ENCODE data around the gene ZFYVE28. TPM values are rescaled to one million over a fixed set of nuclear protein-coding genes. Genes with fewer than 3 reads are reported as not detected.

The ZFYVE28 gene
- total and polyA plus RNA-seq, 12 donors, result 4.3 to 24.6 (median 16.0) TPM

DNA sequence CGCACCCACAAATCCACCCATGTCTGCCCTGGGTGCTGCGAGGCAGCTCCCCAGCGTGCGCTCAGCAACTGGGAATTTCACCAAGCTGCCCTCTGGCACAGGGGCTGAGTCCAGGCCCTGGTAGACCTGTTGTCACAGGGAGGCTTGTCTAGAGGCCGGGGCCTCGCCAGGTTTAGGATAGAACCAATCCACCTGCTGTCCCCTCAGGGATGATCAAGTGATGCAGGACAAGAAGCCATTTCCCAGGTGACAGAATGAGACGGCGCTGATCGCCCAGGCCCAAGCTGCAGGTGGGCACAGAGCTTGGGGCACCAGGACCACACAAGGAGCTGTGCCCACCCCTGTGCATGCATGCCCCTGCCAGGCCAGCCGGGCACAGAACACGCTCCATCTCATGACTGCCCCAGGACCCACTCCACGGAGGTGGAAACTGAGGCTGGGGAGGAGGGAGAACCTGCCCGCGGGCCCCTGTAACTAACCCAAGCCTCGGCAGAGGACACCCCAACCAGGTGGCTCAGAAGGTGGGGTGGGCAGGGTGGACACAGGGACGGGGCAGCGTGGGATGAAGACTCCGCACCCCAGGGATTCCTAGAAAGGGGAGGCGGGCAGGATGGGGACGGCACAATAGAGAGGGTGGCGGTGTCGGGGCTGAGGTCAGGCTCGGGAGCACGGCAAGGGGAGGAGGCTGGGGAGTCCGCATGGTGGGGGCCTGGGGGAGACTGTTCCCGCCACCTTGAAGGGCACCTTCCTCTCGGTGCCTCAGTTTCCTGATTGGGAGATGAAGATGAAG lies 78.0 kb downstream of the ZFYVE28 start:
- intact Hi-C loops (cut with DNase I), result no loop called here
- WGBS, 4 donors, result 93 to 96% (median 95%) methylated on average over 14 to 27 of the region's 27 CpGs
- TF ChIP-seq, protein P1, sequence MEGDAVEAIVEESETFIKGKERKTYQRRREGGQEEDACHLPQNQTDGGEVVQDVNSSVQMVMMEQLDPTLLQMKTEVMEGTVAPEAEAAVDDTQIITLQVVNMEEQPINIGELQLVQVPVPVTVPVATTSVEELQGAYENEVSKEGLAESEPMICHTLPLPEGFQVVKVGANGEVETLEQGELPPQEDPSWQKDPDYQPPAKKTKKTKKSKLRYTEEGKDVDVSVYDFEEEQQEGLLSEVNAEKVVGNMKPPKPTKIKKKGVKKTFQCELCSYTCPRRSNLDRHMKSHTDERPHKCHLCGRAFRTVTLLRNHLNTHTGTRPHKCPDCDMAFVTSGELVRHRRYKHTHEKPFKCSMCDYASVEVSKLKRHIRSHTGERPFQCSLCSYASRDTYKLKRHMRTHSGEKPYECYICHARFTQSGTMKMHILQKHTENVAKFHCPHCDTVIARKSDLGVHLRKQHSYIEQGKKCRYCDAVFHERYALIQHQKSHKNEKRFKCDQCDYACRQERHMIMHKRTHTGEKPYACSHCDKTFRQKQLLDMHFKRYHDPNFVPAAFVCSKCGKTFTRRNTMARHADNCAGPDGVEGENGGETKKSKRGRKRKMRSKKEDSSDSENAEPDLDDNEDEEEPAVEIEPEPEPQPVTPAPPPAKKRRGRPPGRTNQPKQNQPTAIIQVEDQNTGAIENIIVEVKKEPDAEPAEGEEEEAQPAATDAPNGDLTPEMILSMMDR (IDR thresholded peaks at IDR 0.05), result no peak
- no peak for TF ChIP-seq POLR2A (IDR thresholded peaks at IDR 0.05)
- Histone ChIP-seq H3K9me3 (replicated peaks in 1 of 3) (no peaks in the 10 kb centered on the region), H3K27ac (no peak overlapping the region), H3K27me3 (no peaks in the 10 kb centered on the region), H3K4me3 (no peak overlapping the region), H3K4me1 (replicated peaks in 1 of 2) (no peaks in the 10 kb centered on the region), H3K36me3 (replicated peaks in 1 of 2) (no peaks in the 10 kb centered on the region)
- peak in 1 of 7 donors; percentile 8 for DNase-seq

DNA sequence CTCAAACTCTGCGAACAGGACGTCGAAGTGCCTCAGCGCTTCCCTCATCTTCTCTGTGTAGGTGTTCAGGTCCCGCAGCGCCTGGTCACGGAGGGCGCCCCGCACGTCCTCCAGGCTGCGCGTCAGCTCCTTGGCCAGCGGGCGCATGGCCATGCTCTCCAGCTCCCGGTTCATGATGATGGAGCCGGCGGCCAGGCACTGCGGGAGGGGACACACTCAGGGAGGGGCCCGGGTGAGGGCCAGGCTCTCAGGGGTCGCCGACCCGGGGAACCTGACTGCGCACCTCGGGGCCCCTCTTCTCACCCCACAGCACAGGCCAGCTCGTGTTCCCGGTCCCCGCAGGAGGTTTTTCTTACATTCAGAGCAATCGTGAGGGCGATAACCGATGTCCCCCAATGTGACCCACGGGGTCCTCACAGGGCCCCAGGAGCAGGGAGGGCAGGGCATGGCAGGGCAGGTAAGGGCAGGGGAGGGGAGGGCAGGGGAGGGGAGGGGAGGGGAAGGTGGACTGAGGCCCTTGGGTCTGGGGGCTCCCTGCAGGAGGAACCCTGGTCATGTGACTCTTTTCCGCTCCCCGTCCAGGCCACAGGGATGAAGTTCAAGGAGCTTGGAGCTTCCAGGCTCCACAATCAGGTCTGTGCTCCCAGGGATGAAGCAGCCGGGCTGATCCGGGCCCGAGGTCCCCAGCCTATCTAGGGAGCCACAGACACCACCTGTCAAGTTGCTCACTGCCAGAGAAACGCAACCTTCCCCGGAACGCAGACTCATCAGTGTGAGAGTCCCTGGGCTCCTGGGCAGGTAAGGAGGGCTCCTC lies 78.8 kb downstream of the ZFYVE28 start:
- no peak for DNase-seq
- Histone ChIP-seq H3K9me3 (replicated peaks in 1 of 3) (no peaks in the 10 kb centered on the region), H3K36me3 (replicated peaks in 1 of 2) (no peaks in the 10 kb centered on the region), H3K27ac (no peak overlapping the region), H3K27me3 (no peaks in the 10 kb centered on the region), H3K4me1 (replicated peaks in 1 of 2) (no peaks in the 10 kb centered on the region), H3K4me3 (no peak overlapping the region)
- intact Hi-C loops (cut with DNase I), result no loop called here
- WGBS, 4 donors, result 86 to 92% (median 90%) methylated on average over 15 to 39 of the region's 39 CpGs
- TF ChIP-seq, protein P1 (IDR thresholded peaks at IDR 0.05), result no peak
- TF ChIP-seq POLR2A (IDR thresholded peaks at IDR 0.05), result no peak

DNA sequence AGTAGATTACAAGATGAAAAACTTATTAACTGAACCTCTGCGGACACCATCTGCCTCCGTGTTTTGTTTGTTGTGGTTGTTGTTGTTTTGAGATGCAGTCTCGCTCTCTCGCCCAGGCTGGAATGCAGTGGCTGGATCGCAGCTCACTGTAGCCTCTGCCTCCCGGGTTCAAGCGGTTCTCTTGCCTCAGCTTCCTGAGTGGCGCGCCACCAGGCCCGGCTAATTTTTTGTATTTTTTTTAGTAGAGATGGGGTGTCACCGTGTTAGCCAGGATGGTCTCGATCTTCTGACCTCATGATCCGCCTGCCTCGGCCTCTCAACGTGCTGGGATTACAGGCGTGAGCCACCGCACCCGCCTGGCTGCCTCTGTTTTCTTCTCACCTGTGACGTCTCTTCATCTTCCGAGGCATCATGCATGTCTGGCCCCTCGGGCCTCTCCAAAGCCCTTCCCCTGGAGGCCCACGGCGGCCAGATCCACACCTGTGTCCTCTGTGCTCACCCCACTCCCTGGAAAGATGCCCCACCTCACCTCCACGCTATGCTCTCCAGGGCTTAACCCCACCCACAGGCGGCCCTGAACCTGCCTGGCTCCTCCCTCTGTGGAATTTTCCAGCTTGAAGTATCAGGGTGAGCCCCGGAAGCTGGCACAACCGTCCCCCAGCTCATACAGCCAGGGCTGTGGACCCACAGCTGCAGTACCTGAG lies 79.5 kb downstream of the ZFYVE28 start:
- peak in 1 of 7 donors; percentile 38 for DNase-seq
- Histone ChIP-seq H3K36me3 (replicated peaks in 1 of 2) (no peaks in the 10 kb centered on the region), H3K4me1 (replicated peaks in 1 of 2) (no peaks in the 10 kb centered on the region), H3K9me3 (replicated peaks in 1 of 3) (no peaks in the 10 kb centered on the region), H3K4me3 (no peak overlapping the region), H3K27me3 (no peaks in the 10 kb centered on the region), H3K27ac (no peak overlapping the region)
- WGBS, 4 donors, result 90 to 97% (median 91%) methylated on average over 24 to 27 of the region's 27 CpGs
- intact Hi-C loops (cut with DNase I), result no loop called here
- no peak for TF ChIP-seq POLR2A (IDR thresholded peaks at IDR 0.05)
- TF ChIP-seq, protein P1 (IDR thresholded peaks at IDR 0.05), result no peak

DNA sequence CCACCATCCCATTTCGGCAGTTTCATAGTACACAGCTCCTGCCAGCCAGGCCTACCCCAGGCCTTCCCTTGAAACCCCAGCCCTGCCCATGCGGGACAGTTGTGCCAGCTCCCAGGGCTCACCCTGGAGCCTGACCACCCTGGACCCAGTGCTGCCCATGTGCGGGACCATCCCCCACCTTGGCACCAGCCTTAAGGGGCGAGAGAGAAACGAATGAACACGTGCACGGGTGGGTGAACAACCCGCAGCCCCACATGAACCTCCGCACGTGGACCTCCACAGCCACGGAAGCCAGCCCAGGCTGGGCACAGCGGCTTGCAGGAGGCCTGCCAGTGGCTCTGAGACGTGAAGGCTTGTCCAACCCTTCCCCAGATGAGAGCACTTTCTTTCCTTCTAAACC lies 80.5 kb downstream of the ZFYVE28 start:
- Histone ChIP-seq H3K4me3 (no peak overlapping the region), H3K36me3 (replicated peaks in 1 of 2) (no peaks in the 10 kb centered on the region), H3K27me3 (no peaks in the 10 kb centered on the region), H3K9me3 (replicated peaks in 1 of 3) (no peaks in the 10 kb centered on the region), H3K27ac (no peak overlapping the region), H3K4me1 (replicated peaks in 1 of 2) (no peaks in the 10 kb centered on the region)
- intact Hi-C loops (cut with DNase I), result no loop called here
- 91 to 100% (median 95%) methylated on average over 1 to 13 of the region's 13 CpGs for WGBS, 4 donors
- no peak for TF ChIP-seq POLR2A (IDR thresholded peaks at IDR 0.05)
- TF ChIP-seq, protein P1 (IDR thresholded peaks at IDR 0.05), result no peak
- DNase-seq, result no peak

Data from adrenal gland (tissue), 12 donors.